T-helper 1 cell treated with Interleukin-12 subunit alpha and Interleukin-12 subunit beta and Interleukin-4 antibody, amounts not matched to agents 30 ng/mL and 1 ng/mL, for 36 hours (primary cell): ENCODE measurements around the gene THOC3. TPM values are rescaled to one million over a fixed set of nuclear protein-coding genes. Genes with fewer than 3 reads are reported as not detected.
"Not testable (repeated sequence)": the region's sequence is repeated elsewhere in the genome, so short reads cannot be mapped to it uniquely, and the experiment has no call there.

Experiments used
- intact Hi-C: fragments of 100-400 bp; cut with micrococcal nuclease; formaldehyde crosslinking; loops from one replicate; pipeline ENCODE4 v1.15.1; 2024
- total RNA-seq: library from RNA; stranded (reverse); gene quantifications from 2 replicates; pipeline ENCODE4 v1.2.3, GENCODE V29; 2022

THOC3 gene
- 60.7 and 67.5 TPM in 2 replicates for total RNA-seq

GRCh38 chr5:175967471-175968372 is at the start of gene THOC3:
Gene THOC3, minus strand, starts transcription at chr5:175968315. Its CDS starts 107 bp downstream, at chr5:175968208.
- intact Hi-C loops: not testable (repeated sequence)

GRCh38 chr5:176017324-176017723 is 49.2 kb upstream of the THOC3 start:
- intact Hi-C loops: not testable (repeated sequence)

- intact Hi-C loops: not testable (repeated sequence)
Observed at GRCh38 chr5:176014360-176014759, 46.2 kb upstream of the THOC3 start.

GRCh38 chr5:176011088-176011487 is 43.0 kb upstream of the THOC3 start:
- intact Hi-C loops: not testable (repeated sequence)

- intact Hi-C loops: not testable (repeated sequence)
Observed at GRCh38 chr5:176010202-176010601, 42.1 kb upstream of the THOC3 start.

- intact Hi-C loops: not testable (repeated sequence)
Observed at GRCh38 chr5:176007220-176007619, 39.1 kb upstream of the THOC3 start.

GRCh38 chr5:176006819-176007218 is 38.7 kb upstream of the THOC3 start:
- intact Hi-C loops: not testable (repeated sequence)

- intact Hi-C loops: not testable (repeated sequence)
Observed at GRCh38 chr5:175997979-175998378, 29.9 kb upstream of the THOC3 start.

- intact Hi-C loops: not testable (repeated sequence)
Observed at GRCh38 chr5:175997495-175997894, 29.4 kb upstream of the THOC3 start.

- intact Hi-C loops: not testable (repeated sequence)
Observed at GRCh38 chr5:175996791-175997190, 28.7 kb upstream of the THOC3 start.

- intact Hi-C loops: not testable (repeated sequence)
Observed at GRCh38 chr5:175995506-175995905, 27.4 kb upstream of the THOC3 start.

- intact Hi-C loops: not testable (repeated sequence)
Observed at GRCh38 chr5:175979371-175979995, 11.4 kb upstream of the THOC3 start.

GRCh38 chr5:175968381-175968780 is 266 bp upstream of the THOC3 start:
- intact Hi-C loops: not testable (repeated sequence)

- intact Hi-C loops: not testable (repeated sequence)
Observed at GRCh38 chr5:175962329-175962728, 5.8 kb downstream of the THOC3 start.

- intact Hi-C loops: not testable (repeated sequence)
Observed at GRCh38 chr5:175960228-175960627, 7.9 kb downstream of the THOC3 start.

GRCh38 chr5:175958515-175958914 is 9.6 kb downstream of the THOC3 start:
- intact Hi-C loops: not testable (repeated sequence)

- intact Hi-C loops: not testable (repeated sequence)
Observed at GRCh38 chr5:175954107-175954506, 14.0 kb downstream of the THOC3 start.

GRCh38 chr5:175952810-175953209 is 15.3 kb downstream of the THOC3 start:
- intact Hi-C loops: not testable (repeated sequence)

- intact Hi-C loops: not testable (repeated sequence)
Observed at GRCh38 chr5:175951339-175951969, 16.7 kb downstream of the THOC3 start.

GRCh38 chr5:175948329-175949108 is 19.6 kb downstream of the THOC3 start:
- intact Hi-C loops: not testable (repeated sequence)

- intact Hi-C loops: not testable (repeated sequence)
Observed at GRCh38 chr5:175943253-175943652, 24.9 kb downstream of the THOC3 start.
